SK-N-MC (cell line): ENCODE data around the gene IRAK1.
"Not testable (repeated sequence)": the region's sequence is repeated elsewhere in the genome, so short reads cannot be mapped to it uniquely, and the experiment has no call there.

Source experiments
- EZH2 ChIP-seq: fragments of 200-600 bp; sonication (generic); IDR thresholded peaks from one replicate; pipeline ENCODE4 v1.6.1; 2017; ENCODE audit warnings: antibody characterized with exemption
- POLR2AphosphoS5 ChIP-seq: IDR thresholded peaks from 2 replicates; pipeline ENCODE4 v1.6.1; 2012; ENCODE audit warnings: mild to moderate bottlenecking, low read depth, low read length, borderline replicate concordance

GRCh38 chrX:153980394-153980793 is 39.3 kb downstream of the IRAK1 start:
- TF ChIP-seq POLR2AphosphoS5, EZH2: not testable (repeated sequence)
